Kidney epithelial cell (primary cell): ENCODE results near the gene RAMP3. TPM values are rescaled to one million over a fixed set of nuclear protein-coding genes. Genes with fewer than 3 reads are reported as not detected.

ENCODE experiments used
- DNase-seq: peaks from one replicate; pipeline ENCODE4 v3.0.0-alpha.2; 2010; ENCODE audit warnings: low read depth
- H3K27me3 ChIP-seq: 2 replicates; pipeline ENCODE4 v1.6.0; 2011; ENCODE audit warnings: low read length; ENCODE audit not compliant: control insufficient read depth, insufficient read depth
- H3K36me3 ChIP-seq: 2 replicates; pipeline ENCODE4 v1.5.1; 2011; ENCODE audit warnings: low read length; ENCODE audit not compliant: control insufficient read depth, insufficient read depth
- H3K4me3 ChIP-seq: 2 replicates; pipeline ENCODE4 v1.5.1; 2011; ENCODE audit warnings: low read depth, mild to moderate bottlenecking, control low read depth, low read length
- total RNA-seq: library from RNA; depleted of rRNA; stranded (reverse); fragments of >200 nt; gene quantifications from 2 replicates; pipeline ENCODE4 v1.2.3, GENCODE V29; 2015
- TF ChIP-seq, protein P1 (sequence below): IDR thresholded peaks from 2 replicates; pipeline ENCODE4 v1.5.1; 2011; ENCODE audit warnings: mild to moderate bottlenecking, moderate library complexity, low read length, control low read depth, inconsistent platforms; ENCODE audit not compliant: insufficient read depth, poor library complexity, severe bottlenecking

RAMP3 gene
- total RNA-seq, 1 donor from 2014 or later, result not detected

DNA sequence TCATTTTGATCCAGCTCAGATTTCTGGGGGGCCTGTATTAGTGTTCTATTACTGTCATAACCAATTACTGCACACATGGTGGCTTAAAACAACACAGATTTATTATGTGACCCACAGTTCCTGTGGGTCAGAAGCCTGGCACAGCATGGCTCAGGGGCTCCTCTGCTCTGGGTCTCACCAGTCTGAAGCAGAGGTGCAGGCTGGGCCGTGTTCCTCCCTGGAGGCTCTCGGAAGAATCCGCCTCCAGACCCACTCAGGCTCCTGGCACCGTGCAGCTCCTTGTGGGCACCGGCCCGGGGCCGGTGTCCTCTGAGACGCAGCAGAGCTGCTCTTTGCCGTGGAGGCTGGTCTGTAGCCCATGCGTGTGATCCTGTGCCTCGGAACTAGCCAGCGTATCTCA lies 61.5 kb downstream of the RAMP3 start:
- Histone ChIP-seq H3K27me3 (peaks cover 10% of the 10 kb centered on the region), H3K4me3 (no peak overlapping the region), H3K36me3 (no peaks in the 10 kb centered on the region)
- DNase-seq, result no peak
- TF ChIP-seq, protein P1, sequence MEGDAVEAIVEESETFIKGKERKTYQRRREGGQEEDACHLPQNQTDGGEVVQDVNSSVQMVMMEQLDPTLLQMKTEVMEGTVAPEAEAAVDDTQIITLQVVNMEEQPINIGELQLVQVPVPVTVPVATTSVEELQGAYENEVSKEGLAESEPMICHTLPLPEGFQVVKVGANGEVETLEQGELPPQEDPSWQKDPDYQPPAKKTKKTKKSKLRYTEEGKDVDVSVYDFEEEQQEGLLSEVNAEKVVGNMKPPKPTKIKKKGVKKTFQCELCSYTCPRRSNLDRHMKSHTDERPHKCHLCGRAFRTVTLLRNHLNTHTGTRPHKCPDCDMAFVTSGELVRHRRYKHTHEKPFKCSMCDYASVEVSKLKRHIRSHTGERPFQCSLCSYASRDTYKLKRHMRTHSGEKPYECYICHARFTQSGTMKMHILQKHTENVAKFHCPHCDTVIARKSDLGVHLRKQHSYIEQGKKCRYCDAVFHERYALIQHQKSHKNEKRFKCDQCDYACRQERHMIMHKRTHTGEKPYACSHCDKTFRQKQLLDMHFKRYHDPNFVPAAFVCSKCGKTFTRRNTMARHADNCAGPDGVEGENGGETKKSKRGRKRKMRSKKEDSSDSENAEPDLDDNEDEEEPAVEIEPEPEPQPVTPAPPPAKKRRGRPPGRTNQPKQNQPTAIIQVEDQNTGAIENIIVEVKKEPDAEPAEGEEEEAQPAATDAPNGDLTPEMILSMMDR, result no peak

DNA sequence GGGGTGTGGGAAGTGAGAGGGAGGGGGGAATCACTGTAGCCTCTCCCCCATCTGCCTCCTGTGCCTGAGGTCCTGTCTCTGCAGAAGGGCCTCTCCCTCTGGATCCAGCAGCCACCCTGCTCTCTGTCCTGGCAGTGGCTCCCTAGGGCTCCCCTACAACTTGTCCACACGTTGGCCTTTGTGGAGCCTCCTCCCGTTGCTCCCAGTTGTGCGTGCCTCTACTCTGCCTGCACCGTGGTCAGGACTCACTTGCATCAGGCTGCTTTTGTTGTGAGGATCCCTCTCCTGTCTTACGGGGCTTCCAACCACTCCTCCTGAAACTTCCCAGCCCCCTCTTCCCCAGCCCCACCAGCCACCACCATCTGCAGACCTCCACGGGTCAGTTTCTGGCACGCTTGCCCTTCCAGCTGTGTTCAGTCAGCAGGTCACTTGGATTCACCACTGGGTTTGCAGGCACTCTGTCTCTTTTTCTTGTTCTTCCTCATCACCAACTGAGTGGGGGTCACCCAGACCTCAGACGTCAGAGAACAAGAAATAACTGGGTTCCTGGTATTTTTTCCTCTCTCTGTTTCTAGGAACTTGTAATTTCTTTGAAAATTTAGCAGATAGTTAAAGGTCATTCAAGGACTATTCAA lies 62.3 kb downstream of the RAMP3 start:
- no peak for DNase-seq
- no peak overlapping the region for H3K4me3 ChIP-seq
- TF ChIP-seq, protein P1, result no peak
- no peaks in the 10 kb centered on the region for H3K36me3 ChIP-seq
- H3K27me3 ChIP-seq, result peaks cover 10% of the 10 kb centered on the region

DNA sequence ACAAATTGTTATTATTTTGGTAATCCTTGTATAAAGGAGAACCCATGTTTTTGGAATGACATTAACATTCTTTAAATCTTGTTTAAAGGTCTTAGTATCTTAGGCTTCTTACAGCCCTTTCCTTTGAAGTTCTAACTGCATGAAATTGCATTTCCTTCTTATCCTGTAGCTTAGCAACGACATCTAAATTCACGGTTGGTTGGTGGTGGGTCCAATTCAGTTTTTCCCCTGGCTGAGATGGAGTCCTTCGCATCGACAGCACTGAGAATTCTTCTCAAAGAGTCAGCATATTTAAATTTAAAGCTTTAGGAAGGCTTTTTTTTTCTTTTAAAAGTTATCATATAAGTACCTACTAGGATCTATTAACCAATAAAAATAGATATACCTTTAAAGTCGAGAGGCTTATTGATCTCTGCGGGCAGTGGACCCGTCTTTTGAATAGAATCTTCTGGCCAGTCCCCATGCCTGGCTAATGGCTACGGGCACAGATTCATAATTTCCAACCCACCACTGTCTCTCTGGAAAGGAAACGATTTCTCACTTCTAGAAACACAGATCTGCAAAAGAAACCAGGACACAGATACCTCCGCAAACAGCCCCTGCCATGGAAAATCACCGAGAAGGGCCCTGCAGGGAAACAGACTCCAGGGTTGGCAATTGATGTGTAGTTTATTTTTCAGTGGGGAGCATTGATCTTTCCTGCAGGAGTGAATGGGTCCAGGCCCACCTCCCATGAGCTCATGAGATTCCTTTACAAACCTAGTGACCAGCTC lies 63.4 kb downstream of the RAMP3 start:
- TF ChIP-seq, protein P1, result no peak
- DNase-seq, result no peak
- H3K27me3 ChIP-seq, result peaks cover 12% of the 10 kb centered on the region
- H3K4me3 ChIP-seq, result no peak overlapping the region
- H3K36me3 ChIP-seq, result no peaks in the 10 kb centered on the region

DNA sequence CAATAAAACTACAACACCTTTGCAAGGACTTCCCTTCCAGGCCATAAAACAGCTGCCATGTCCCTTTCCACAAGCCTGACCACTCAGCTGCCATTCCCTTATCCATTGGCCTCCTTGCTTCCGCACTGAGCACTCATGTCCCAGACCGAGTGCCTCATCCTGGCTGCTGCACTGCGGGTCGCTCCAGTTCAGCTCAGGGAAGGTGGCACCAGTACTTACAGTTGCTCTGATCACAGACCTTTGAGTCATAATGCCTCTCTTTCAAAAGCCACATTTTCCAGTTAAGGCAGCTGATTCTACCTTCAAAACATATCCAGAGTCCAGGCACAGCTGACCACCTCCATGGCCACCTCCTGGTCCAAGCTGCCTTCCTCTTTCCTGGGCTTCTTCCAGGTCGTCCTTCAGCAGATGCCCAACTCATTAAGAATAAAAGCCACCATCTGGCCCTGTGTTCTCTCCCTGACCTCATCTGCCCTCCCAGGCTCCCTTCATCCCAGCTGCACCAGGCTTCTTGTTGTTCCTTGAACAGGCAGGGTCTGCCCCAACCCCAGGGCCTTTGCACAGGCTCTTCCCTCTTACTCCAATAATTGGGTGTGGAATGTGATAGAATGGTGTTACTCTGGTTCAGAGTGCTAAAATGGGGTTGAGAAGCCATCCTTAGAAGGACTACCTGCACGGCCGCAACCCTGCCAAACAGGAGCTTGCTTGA lies 64.5 kb downstream of the RAMP3 start:
- Histone ChIP-seq H3K4me3 (no peak overlapping the region), H3K36me3 (no peaks in the 10 kb centered on the region), H3K27me3 (peaks cover 7% of the 10 kb centered on the region)
- no peak for DNase-seq
- TF ChIP-seq, protein P1, result no peak

DNA sequence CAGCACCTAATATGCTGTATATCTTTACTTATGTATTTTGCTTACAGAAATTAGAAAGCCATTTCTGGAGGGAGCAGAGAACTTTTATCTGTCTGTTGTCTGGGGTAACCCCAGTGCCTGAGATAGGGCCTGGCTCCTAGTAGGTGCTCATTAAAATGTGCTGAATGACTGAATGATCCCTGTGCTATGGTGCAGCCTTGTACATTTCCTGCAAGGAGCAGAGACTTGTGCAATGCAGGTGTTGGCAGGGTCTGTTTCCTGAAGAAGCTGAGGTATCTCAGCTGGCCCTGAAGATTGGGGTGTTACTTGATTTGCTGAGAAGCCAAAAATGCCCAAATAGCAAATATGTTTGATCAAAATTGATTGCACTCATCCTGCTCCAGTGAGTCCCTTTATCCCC lies 65.5 kb downstream of the RAMP3 start:
- H3K27me3 ChIP-seq, result peaks cover 7% of the 10 kb centered on the region
- no peaks in the 10 kb centered on the region for H3K36me3 ChIP-seq
- no peak for DNase-seq
- H3K4me3 ChIP-seq, result no peak overlapping the region
- TF ChIP-seq, protein P1, result no peak
